Breast epithelium (tissue), 3 donors: ENCODE measurements around the gene LFNG.
"Not testable (repeated sequence)": the region's sequence is repeated elsewhere in the genome, so short reads cannot be mapped to it uniquely, and the experiment has no call there.

Experiments
- POLR2A ChIP-seq: fragments of 450-650 bp; IDR thresholded peaks from one replicate; pipeline ENCODE4 v1.6.1; 2016; ENCODE audit warnings: antibody characterized with exemption, mild to moderate bottlenecking, moderate library complexity
- POLR2AphosphoS5 ChIP-seq, 3 donors: sonication (generic); formaldehyde crosslinking; IDR thresholded peaks; one replicate each; pipeline ENCODE4 v1.6.1; 2017; ENCODE audit warnings: antibody characterized with exemption in 3 of 3
- TF ChIP-seq, protein P1 (sequence below), 3 donors: fragments of 450-650 bp; IDR thresholded peaks; one replicate each; pipeline ENCODE4 v1.5.1; 2016 to 2017; ENCODE audit warnings: antibody characterized with exemption in 3 of 3, mild to moderate bottlenecking in 3 of 3, moderate library complexity in 3 of 3

DNA sequence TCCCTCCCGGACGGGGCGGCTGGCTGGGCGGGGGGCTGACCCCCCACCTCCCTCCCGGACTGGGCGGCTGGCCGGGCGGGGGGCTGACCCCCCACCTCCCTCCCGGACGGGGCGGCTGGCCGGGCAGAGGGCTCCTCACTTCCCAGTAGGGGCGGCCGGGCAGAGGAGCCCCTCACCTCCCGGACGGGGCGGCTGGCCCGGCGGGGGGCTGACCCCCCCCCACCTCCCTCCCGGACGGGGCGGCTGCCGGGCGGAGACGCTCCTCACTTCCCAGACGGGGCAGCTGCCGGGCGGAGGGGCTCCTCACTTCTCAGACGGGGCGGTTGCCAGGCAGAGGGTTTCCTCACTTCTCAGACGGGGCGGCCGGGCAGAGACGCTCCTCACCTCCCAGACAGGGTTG lies 14.6 kb downstream of the LFNG start:
- TF ChIP-seq, protein P1, sequence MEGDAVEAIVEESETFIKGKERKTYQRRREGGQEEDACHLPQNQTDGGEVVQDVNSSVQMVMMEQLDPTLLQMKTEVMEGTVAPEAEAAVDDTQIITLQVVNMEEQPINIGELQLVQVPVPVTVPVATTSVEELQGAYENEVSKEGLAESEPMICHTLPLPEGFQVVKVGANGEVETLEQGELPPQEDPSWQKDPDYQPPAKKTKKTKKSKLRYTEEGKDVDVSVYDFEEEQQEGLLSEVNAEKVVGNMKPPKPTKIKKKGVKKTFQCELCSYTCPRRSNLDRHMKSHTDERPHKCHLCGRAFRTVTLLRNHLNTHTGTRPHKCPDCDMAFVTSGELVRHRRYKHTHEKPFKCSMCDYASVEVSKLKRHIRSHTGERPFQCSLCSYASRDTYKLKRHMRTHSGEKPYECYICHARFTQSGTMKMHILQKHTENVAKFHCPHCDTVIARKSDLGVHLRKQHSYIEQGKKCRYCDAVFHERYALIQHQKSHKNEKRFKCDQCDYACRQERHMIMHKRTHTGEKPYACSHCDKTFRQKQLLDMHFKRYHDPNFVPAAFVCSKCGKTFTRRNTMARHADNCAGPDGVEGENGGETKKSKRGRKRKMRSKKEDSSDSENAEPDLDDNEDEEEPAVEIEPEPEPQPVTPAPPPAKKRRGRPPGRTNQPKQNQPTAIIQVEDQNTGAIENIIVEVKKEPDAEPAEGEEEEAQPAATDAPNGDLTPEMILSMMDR (IDR thresholded peaks at IDR 0.05) = not testable (repeated sequence)
- not testable (repeated sequence) for TF ChIP-seq POLR2A; POLR2AphosphoS5 (IDR thresholded peaks at IDR 0.05)
